Activated CD8-positive, alpha-beta memory T cell treated with anti-CD3 and anti-CD28 coated beads, Interleukin-2, amount 10 ng/mL, durations not matched to agents 7 days and 5 days (primary cell): ENCODE data around the gene SCN5A. TPM values are rescaled to one million over a fixed set of nuclear protein-coding genes. Genes with fewer than 3 reads are reported as not detected.
"Not testable (repeated sequence)": the region's sequence is repeated elsewhere in the genome, so short reads cannot be mapped to it uniquely, and the experiment has no call there.

Experiments used
- ATAC-seq: fragments of 150-1000 bp; cut with Tn5 transposase; one replicate; pipeline ENCODE4 v1.10.0; 2021; ENCODE audit warnings: moderate library complexity
- CTCF ChIA-PET: fragments of 350-600 bp; sonication (Branson Sonifier 250); formaldehyde crosslinking; loops from one replicate; lab custom pipeline; 2021; ENCODE audit warnings: antibody characterized with exemption; lab: Charles Lee
- DNase-seq: peaks from one replicate; pipeline ENCODE4 v3.0.0-alpha.2; 2020
- H3K27ac Mint-ChIP-seq: one replicate; pipeline ENCODE4 v1.8.0; 2021; ENCODE audit warnings: mild to moderate bottlenecking, mixed read lengths
- H3K27me3 Mint-ChIP-seq: one replicate; pipeline ENCODE4 v1.8.0; 2021; ENCODE audit warnings: mixed read lengths
- H3K36me3 Mint-ChIP-seq: one replicate; pipeline ENCODE4 v1.8.0; 2021; ENCODE audit warnings: mild to moderate bottlenecking, mixed read lengths
- H3K4me1 Mint-ChIP-seq: one replicate; pipeline ENCODE4 v1.8.0; 2021; ENCODE audit warnings: mixed read lengths
- H3K4me3 Mint-ChIP-seq: one replicate; pipeline ENCODE4 v1.8.0; 2021; ENCODE audit warnings: mild to moderate bottlenecking, moderate library complexity, mixed read lengths
- H3K9me3 Mint-ChIP-seq: one replicate; pipeline ENCODE4 v1.8.0; 2022; ENCODE audit warnings: low read depth, mixed read lengths
- total RNA-seq, 2 experiments: library from RNA; stranded (reverse); gene quantifications; one replicate each; pipeline ENCODE4 v1.2.3, GENCODE V29; 2021

SCN5A gene
- total RNA-seq, 2 experiments from 2014 or later, result not detected

- CTCF ChIA-PET, result no interaction called here
- ATAC-seq (no peak), DNase-seq (peak; percentile 14)
- Mint-ChIP-seq H3K27ac (no peak overlapping the region), H3K4me3 (no peak overlapping the region), H3K27me3 (no peaks in the 10 kb centered on the region), H3K9me3 (no peaks in the 10 kb centered on the region), H3K4me1 (no peaks in the 10 kb centered on the region), H3K36me3 (no peaks in the 10 kb centered on the region)
Measured at GRCh38 chr3:38576526-38577370, 72.7 kb downstream of the SCN5A start.

- no peaks in the 10 kb centered on the region for H3K36me3 Mint-ChIP-seq
- no peaks in the 10 kb centered on the region for H3K9me3 Mint-ChIP-seq
- no peaks in the 10 kb centered on the region for H3K27me3 Mint-ChIP-seq
- DNase-seq (peak; percentile 14), ATAC-seq (no peak)
- H3K27ac Mint-ChIP-seq, result no peak overlapping the region
- no peak overlapping the region for H3K4me3 Mint-ChIP-seq
- CTCF ChIA-PET, result no interaction called here
- H3K4me1 Mint-ChIP-seq, result no peaks in the 10 kb centered on the region
Measured at GRCh38 chr3:38576131-38576525, 73.4 kb downstream of the SCN5A start.

- no peak overlapping the region for H3K4me3 Mint-ChIP-seq
- no peaks in the 10 kb centered on the region for H3K36me3 Mint-ChIP-seq
- ATAC-seq, result no peak
- peak; percentile 22 for DNase-seq
- no peaks in the 10 kb centered on the region for H3K27me3 Mint-ChIP-seq
- CTCF ChIA-PET, result no interaction called here
- H3K27ac Mint-ChIP-seq, result no peak overlapping the region
- H3K4me1 Mint-ChIP-seq, result no peaks in the 10 kb centered on the region
- no peaks in the 10 kb centered on the region for H3K9me3 Mint-ChIP-seq
Measured at GRCh38 chr3:38575279-38575843, 74.1 kb downstream of the SCN5A start.

- no peak for ATAC-seq
- no peaks in the 10 kb centered on the region for H3K4me1 Mint-ChIP-seq
- H3K4me3 Mint-ChIP-seq, result no peak overlapping the region
- CTCF ChIA-PET, result no interaction called here
- DNase-seq, result peak; percentile 23
- H3K36me3 Mint-ChIP-seq, result no peaks in the 10 kb centered on the region
- no peaks in the 10 kb centered on the region for H3K9me3 Mint-ChIP-seq
- H3K27ac Mint-ChIP-seq, result no peak overlapping the region
- H3K27me3 Mint-ChIP-seq, result no peaks in the 10 kb centered on the region
Measured at GRCh38 chr3:38574411-38575278, 74.8 kb downstream of the SCN5A start.

- Mint-ChIP-seq H3K4me3 (no peak overlapping the region), H3K9me3 (no peaks in the 10 kb centered on the region), H3K27ac (no peak overlapping the region), H3K36me3 (no peaks in the 10 kb centered on the region), H3K27me3 (no peaks in the 10 kb centered on the region), H3K4me1 (no peaks in the 10 kb centered on the region)
- DNase-seq (peak; percentile 31), ATAC-seq (no peak)
- CTCF ChIA-PET, result no interaction called here
Measured at GRCh38 chr3:38573556-38573955, 75.9 kb downstream of the SCN5A start.

GRCh38 chr3:38573111-38573510 is 76.4 kb downstream of the SCN5A start:
- Mint-ChIP-seq H3K9me3 (no peaks in the 10 kb centered on the region), H3K27me3 (no peaks in the 10 kb centered on the region), H3K27ac (no peak overlapping the region), H3K4me1 (no peaks in the 10 kb centered on the region), H3K36me3 (no peaks in the 10 kb centered on the region), H3K4me3 (no peak overlapping the region)
- DNase-seq (no peak), ATAC-seq (no peak)
- CTCF ChIA-PET, result no interaction called here

GRCh38 chr3:38567498-38567897 is 82.0 kb downstream of the SCN5A start:
- H3K27me3 Mint-ChIP-seq, result no peaks in the 10 kb centered on the region

GRCh38 chr3:38566794-38567193 is 82.7 kb downstream of the SCN5A start:
- ATAC-seq, H3K36me3 Mint-ChIP-seq, CTCF ChIA-PET, H3K4me3 Mint-ChIP-seq, H3K27me3 Mint-ChIP-seq, H3K9me3 Mint-ChIP-seq, H3K4me1 Mint-ChIP-seq, H3K27ac Mint-ChIP-seq, DNase-seq: not testable (repeated sequence)

More at GRCh38 chr3:38567498-38567897, 82.0 kb downstream of the SCN5A start:
- H3K9me3 Mint-ChIP-seq, result no peaks in the 10 kb centered on the region
- CTCF ChIA-PET, result no interaction called here
- H3K36me3 Mint-ChIP-seq, result no peaks in the 10 kb centered on the region
- no peaks in the 10 kb centered on the region for H3K4me1 Mint-ChIP-seq
- ATAC-seq, result no peak
- no peak overlapping the region for H3K4me3 Mint-ChIP-seq
- no peak overlapping the region for H3K27ac Mint-ChIP-seq
- peak; percentile 29 for DNase-seq

GRCh38 chr3:38566215-38566528 is 83.3 kb downstream of the SCN5A start:
- Mint-ChIP-seq H3K4me1 (no peaks in the 10 kb centered on the region), H3K27me3 (no peaks in the 10 kb centered on the region), H3K4me3 (no peak overlapping the region), H3K9me3 (no peaks in the 10 kb centered on the region), H3K27ac (no peak overlapping the region), H3K36me3 (no peaks in the 10 kb centered on the region)
- CTCF ChIA-PET, result no interaction called here
- DNase-seq (no peak), ATAC-seq (no peak)

GRCh38 chr3:38565339-38566214 is 83.9 kb downstream of the SCN5A start:
- ATAC-seq (no peak), DNase-seq (no peak)
- CTCF ChIA-PET, result interaction anchor here (0.8 kb wide), 1 partner anchor 44 kb away, joined by 3 read pairs; no protein-coding TSS in a partner anchor
- H3K27me3 Mint-ChIP-seq, result no peaks in the 10 kb centered on the region
- no peak overlapping the region for H3K4me3 Mint-ChIP-seq
- no peak overlapping the region for H3K27ac Mint-ChIP-seq
- H3K9me3 Mint-ChIP-seq, result no peaks in the 10 kb centered on the region
- H3K36me3 Mint-ChIP-seq, result no peaks in the 10 kb centered on the region
- H3K4me1 Mint-ChIP-seq, result no peaks in the 10 kb centered on the region

GRCh38 chr3:38564631-38565338 is 84.7 kb downstream of the SCN5A start:
- H3K4me1 Mint-ChIP-seq, result no peaks in the 10 kb centered on the region
- H3K27me3 Mint-ChIP-seq, result no peaks in the 10 kb centered on the region
- DNase-seq (no peak), ATAC-seq (no peak)
- no peaks in the 10 kb centered on the region for H3K9me3 Mint-ChIP-seq
- no peak overlapping the region for H3K4me3 Mint-ChIP-seq
- CTCF ChIA-PET, result interaction anchor here (0.8 kb wide), 1 partner anchor 43 kb away, joined by 3 read pairs; no protein-coding TSS in a partner anchor
- H3K36me3 Mint-ChIP-seq, result no peaks in the 10 kb centered on the region
- H3K27ac Mint-ChIP-seq, result no peak overlapping the region

- Mint-ChIP-seq H3K36me3 (no peaks in the 10 kb centered on the region), H3K4me3 (no peak overlapping the region), H3K9me3 (no peaks in the 10 kb centered on the region), H3K27ac (no peak overlapping the region), H3K4me1 (no peaks in the 10 kb centered on the region), H3K27me3 (no peaks in the 10 kb centered on the region)
- CTCF ChIA-PET, result no interaction called here
- ATAC-seq (no peak), DNase-seq (no peak)
Measured at GRCh38 chr3:38563886-38564270, 85.6 kb downstream of the SCN5A start.
